Measurements from ENCODE around the gene PCDHA9. TPM values are rescaled to one million over a fixed set of nuclear protein-coding genes. Genes with fewer than 3 reads are reported as not detected.
"Not testable (repeated sequence)": the region's sequence is repeated elsewhere in the genome, so short reads cannot be mapped to it uniquely, and the experiment has no call there.

PCDHA9 gene
- total RNA-seq, 2 experiments from 2014 or later = not detected

- POLR2A ChIA-PET = no interaction called here
- H3K4me3 Mint-ChIP-seq = no peak overlapping the region
- no peaks in the 10 kb centered on the region for H3K4me1 Mint-ChIP-seq
- H3K9me3 Mint-ChIP-seq = peaks cover 14% of the 10 kb centered on the region
- no peak for DNase-seq
- ATAC-seq (ENCODE audit: low read depth) = no peak
- H3K27me3 Mint-ChIP-seq = no peaks in the 10 kb centered on the region
- no peaks in the 10 kb centered on the region for H3K36me3 Mint-ChIP-seq
- peak overlapping the region; percentile 51 for H3K27ac Mint-ChIP-seq
Measured at GRCh38 chr5:140857177-140857986, 9.2 kb downstream of the PCDHA9 start.

DNA sequence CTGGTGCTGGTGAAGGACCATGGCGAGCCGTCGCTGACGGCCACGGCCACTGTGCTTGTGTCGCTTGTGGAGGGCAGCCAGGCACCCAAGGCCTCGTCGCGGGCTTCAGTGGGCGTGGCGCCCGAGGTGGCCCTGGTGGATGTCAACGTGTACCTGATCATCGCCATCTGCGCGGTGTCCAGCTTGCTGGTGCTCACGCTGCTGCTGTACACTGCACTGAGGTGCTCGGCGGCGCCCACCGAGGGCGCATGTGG lies 9.7 kb downstream of the PCDHA9 start:
- Mint-ChIP-seq H3K9me3 (peaks cover 14% of the 10 kb centered on the region), H3K4me1 (no peaks in the 10 kb centered on the region), H3K4me3 (no peak overlapping the region), H3K27me3 (no peaks in the 10 kb centered on the region), H3K27ac (no peak overlapping the region), H3K36me3 (no peaks in the 10 kb centered on the region)
- POLR2A ChIA-PET = no interaction called here
- ATAC-seq (ENCODE audit: low read depth) (no peak), DNase-seq (no peak)

DNA sequence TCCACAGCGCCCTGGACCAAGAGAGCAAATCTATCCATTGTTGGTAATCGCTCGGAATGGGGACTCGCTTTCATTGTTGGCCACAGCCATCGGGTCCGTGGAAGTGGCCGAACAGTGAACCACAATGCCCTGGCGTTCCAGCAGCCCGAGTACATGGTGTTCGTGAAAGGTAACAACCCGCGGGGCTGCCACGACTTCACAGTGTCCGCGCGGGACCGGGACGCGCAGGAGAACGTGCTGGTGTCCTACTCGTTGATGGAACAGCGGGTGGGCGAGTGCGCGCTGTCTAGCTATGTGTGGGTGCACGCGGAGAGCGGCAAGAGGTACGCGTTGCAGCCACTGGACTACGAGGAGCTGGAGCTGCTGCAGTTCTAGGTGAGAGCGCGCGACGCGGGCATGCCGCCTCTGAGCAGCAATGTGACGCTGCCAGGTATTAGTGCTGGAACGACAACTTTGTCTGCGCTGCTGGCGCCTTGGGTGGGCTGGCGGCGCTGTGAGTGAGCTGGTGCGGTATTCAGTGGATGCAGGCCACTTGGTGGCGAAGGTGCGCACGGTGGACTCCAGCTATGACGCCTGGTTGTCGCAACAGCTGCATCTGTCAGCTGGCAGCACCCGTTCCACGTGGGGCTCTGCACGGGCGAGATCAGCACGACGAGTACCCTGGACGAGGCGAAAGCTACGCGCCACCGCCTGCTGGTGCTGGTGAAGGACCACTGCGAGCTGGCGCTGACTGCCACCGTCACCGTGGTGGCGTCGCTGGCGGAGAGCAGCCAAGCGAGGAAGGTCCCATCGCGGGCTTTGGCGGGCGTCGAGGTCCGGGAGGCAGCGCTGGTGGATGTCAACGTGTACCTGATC lies 14.5 kb downstream of the PCDHA9 start:
- DNase-seq = no peak
- Mint-ChIP-seq H3K4me1 (no peaks in the 10 kb centered on the region), H3K4me3 (no peak overlapping the region), H3K36me3 (no peaks in the 10 kb centered on the region), H3K27ac (no peak overlapping the region), H3K9me3 (peaks cover 6% of the 10 kb centered on the region), H3K27me3 (no peaks in the 10 kb centered on the region)
- no peak for ATAC-seq (ENCODE audit: low read depth)
- POLR2A ChIA-PET = no interaction called here

- Mint-ChIP-seq H3K27me3 (peaks cover 2% of the 10 kb centered on the region), H3K4me3 (no peak within 1 kb of the TSS), H3K9me3 (peaks cover 9% of the 10 kb centered on the region), H3K36me3 (no peaks in the 10 kb centered on the region), H3K4me1 (no peaks in the 10 kb centered on the region), H3K27ac (peak within 1 kb of the TSS; percentile 30)
- no peak for ATAC-seq (ENCODE audit: low read depth)
- no peak for DNase-seq
- POLR2A ChIA-PET = no interaction called here
Measured at GRCh38 chr5:140868721-140869554, 20.8 kb downstream of the PCDHA9 start, which contains the start of gene PCDHA11. TSS of gene PCDHA11 (plus strand) at chr5:140868957. CDS start at chr5:140869104, 147 bp downstream.

DNA sequence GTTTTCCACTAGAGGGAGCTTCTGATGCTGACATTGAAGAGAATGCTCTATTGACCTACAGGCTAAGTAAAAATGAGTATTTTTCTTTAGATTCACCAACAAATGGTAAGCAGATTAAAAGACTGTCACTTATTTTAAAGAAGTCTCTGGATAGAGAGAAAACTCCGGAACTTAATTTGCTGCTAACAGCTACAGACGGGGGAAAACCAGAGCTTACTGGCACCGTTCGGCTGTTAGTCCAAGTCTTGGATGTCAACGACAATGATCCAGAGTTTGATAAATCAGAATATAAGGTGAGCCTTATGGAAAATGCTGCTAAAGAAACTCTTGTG lies 21.3 kb downstream of the PCDHA9 start:
- peaks cover 6% of the 10 kb centered on the region for H3K27me3 Mint-ChIP-seq

DNA sequence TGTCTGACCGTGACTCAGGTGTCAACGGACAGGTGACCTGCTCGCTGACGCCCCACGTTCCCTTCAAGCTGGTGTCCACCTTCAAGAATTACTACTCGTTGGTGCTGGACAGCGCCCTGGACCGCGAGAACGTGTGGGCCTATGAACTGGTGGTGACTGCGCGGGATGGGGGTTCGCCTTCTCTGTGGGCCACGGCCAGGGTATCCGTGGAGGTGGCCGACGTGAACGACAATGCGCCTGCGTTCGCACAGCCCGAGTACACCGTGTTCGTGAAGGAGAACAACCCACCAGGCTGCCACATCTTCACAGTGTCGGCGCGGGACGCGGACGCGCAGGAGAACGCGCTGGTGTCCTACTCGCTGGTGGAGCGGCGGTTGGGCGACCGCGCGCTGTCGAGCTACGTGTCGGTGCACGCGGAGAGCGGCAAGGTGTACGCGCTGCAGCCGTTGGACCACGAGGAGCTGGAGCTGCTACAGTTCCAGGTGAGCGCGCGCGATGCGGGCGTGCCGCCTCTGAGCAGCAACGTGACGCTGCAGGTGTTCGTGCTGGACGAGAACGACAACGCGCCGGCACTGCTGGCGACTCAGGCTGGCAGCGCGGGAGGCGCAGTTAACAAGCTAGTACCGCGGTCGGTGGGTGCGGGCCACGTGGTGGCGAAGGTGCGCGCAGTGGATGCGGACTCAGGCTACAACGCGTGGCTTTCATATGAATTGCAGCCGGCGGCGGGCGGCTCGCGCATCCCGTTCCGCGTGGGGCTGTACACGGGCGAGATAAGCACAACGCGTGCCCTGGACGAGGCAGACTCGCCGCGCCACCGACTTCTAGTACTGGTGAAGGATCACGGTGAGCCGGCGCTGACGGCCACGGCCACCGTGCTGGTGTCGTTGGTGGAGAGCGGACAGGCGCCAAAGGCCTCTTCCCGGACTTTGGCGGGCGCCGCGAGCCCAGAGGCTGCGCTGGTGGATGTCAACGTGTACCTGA lies 22.3 kb downstream of the PCDHA9 start:
- POLR2A ChIA-PET = no interaction called here
- H3K27ac Mint-ChIP-seq = no peak overlapping the region
- peaks cover 6% of the 10 kb centered on the region for H3K27me3 Mint-ChIP-seq

More for the DNA sequence above, 21.3 kb downstream of the PCDHA9 start:
- DNase-seq (no peak), ATAC-seq (ENCODE audit: low read depth) (no peak)
- peaks cover 14% of the 10 kb centered on the region for H3K9me3 Mint-ChIP-seq
- H3K4me1 Mint-ChIP-seq = no peaks in the 10 kb centered on the region
- peak overlapping the region; percentile 30 for H3K27ac Mint-ChIP-seq
- no peak overlapping the region for H3K4me3 Mint-ChIP-seq
- no peaks in the 10 kb centered on the region for H3K36me3 Mint-ChIP-seq
- POLR2A ChIA-PET = no interaction called here

GRCh38 chr5:140875085-140876065 lies 27.2 kb downstream of the PCDHA9 start, which contains the start of gene PCDHA12:
TSS of gene PCDHA12 (plus strand) at chr5:140875308. CDS start at chr5:140875473, 165 bp downstream.
- no peaks in the 10 kb centered on the region for H3K36me3 Mint-ChIP-seq
- DNase-seq (no peak), ATAC-seq (ENCODE audit: low read depth) (no peak)
- peaks cover 15% of the 10 kb centered on the region for H3K9me3 Mint-ChIP-seq
- no peaks in the 10 kb centered on the region for H3K4me1 Mint-ChIP-seq
- no peak within 1 kb of the TSS for H3K4me3 Mint-ChIP-seq
- H3K27me3 Mint-ChIP-seq = peaks cover 8% of the 10 kb centered on the region
- peak within 1 kb of the TSS; percentile 54 for H3K27ac Mint-ChIP-seq
- POLR2A ChIA-PET = no interaction called here

More for the DNA sequence above, 22.3 kb downstream of the PCDHA9 start:
- Mint-ChIP-seq H3K4me1 (no peaks in the 10 kb centered on the region), H3K36me3 (no peaks in the 10 kb centered on the region), H3K9me3 (peaks cover 14% of the 10 kb centered on the region), H3K4me3 (no peak overlapping the region)
- no peak for ATAC-seq (ENCODE audit: low read depth)
- DNase-seq = no peak

GRCh38 chr5:140876541-140877261 lies 28.5 kb downstream of the PCDHA9 start:
- H3K4me1 Mint-ChIP-seq; ATAC-seq (ENCODE audit: low read depth); H3K36me3 Mint-ChIP-seq; H3K27ac Mint-ChIP-seq; DNase-seq; H3K4me3 Mint-ChIP-seq; H3K27me3 Mint-ChIP-seq; POLR2A ChIA-PET: not testable (repeated sequence)
- H3K9me3 Mint-ChIP-seq = peaks cover 22% of the 10 kb centered on the region

DNA sequence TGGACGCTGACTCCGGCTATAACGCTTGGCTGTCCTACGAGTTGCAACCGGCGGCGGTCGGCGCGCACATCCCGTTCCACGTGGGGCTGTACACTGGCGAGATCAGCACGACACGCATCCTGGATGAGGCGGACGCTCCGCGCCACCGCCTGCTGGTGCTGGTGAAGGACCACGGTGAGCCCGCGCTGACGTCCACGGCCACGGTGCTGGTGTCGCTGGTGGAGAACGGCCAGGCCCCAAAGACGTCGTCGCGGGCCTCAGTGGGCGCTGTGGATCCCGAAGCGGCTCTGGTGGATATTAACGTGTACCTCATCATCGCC lies 29.0 kb downstream of the PCDHA9 start:
- DNase-seq = no peak
- Mint-ChIP-seq H3K36me3 (no peaks in the 10 kb centered on the region), H3K4me3 (no peak overlapping the region), H3K9me3 (peaks cover 21% of the 10 kb centered on the region), H3K27me3 (peaks cover 8% of the 10 kb centered on the region), H3K27ac (no peak overlapping the region), H3K4me1 (no peaks in the 10 kb centered on the region)
- ATAC-seq (ENCODE audit: low read depth) = no peak
- POLR2A ChIA-PET = no interaction called here

- ATAC-seq (ENCODE audit: low read depth) (no peak), DNase-seq (no peak)
- H3K4me3 Mint-ChIP-seq = no peak within 1 kb of the TSS
- POLR2A ChIA-PET = no interaction called here
- H3K27ac Mint-ChIP-seq = peak within 1 kb of the TSS; percentile 43
- no peaks in the 10 kb centered on the region for H3K36me3 Mint-ChIP-seq
- peaks cover 14% of the 10 kb centered on the region for H3K9me3 Mint-ChIP-seq
- peaks cover 2% of the 10 kb centered on the region for H3K4me1 Mint-ChIP-seq
- H3K27me3 Mint-ChIP-seq = peaks cover 2% of the 10 kb centered on the region
Measured at GRCh38 chr5:140881889-140882590, 33.9 kb downstream of the PCDHA9 start, which contains the start of gene PCDHA13. TSS of gene PCDHA13 (plus strand) at chr5:140882124. CDS start at chr5:140882269, 145 bp downstream.

- H3K27ac Mint-ChIP-seq = peak overlapping the region; percentile 43
- POLR2A ChIA-PET = no interaction called here
- H3K36me3 Mint-ChIP-seq = no peaks in the 10 kb centered on the region
- peaks cover 2% of the 10 kb centered on the region for H3K4me1 Mint-ChIP-seq
- no peak overlapping the region for H3K4me3 Mint-ChIP-seq
- H3K27me3 Mint-ChIP-seq = peaks cover 2% of the 10 kb centered on the region
- ATAC-seq (ENCODE audit: low read depth) (no peak), DNase-seq (no peak)
- peaks cover 14% of the 10 kb centered on the region for H3K9me3 Mint-ChIP-seq
Measured at GRCh38 chr5:140882591-140882899, 34.4 kb downstream of the PCDHA9 start.
